Measurements from ENCODE around the gene SUPV3L1.

Gene SUPV3L1

GRCh38 chr10:69253171-69253570 is 73.1 kb downstream of the SUPV3L1 start:
- H3K4me3 ChIP-seq (ENCODE audit: low read length), result no peak overlapping the region
- DNase-seq (ENCODE audit: low read depth), result no peak
- TF ChIP-seq CTCF (conservative IDR thresholded peaks at IDR 0.05; ENCODE audit: low read depth, low read length), result no peak

- no peak for TF ChIP-seq CTCF (conservative IDR thresholded peaks at IDR 0.05; ENCODE audit: low read depth, low read length)
- H3K4me3 ChIP-seq (ENCODE audit: low read length), result no peak overlapping the region
- no peak for DNase-seq (ENCODE audit: low read depth)
Measured at GRCh38 chr10:69254877-69255276, 74.8 kb downstream of the SUPV3L1 start.

Measured in retinal pigment epithelial cell (primary cell).